AG09319 (cell line): ENCODE measurements around the gene MAST4.

Experiments used
- DNase-seq: peaks from one replicate; pipeline ENCODE4 v3.0.0-alpha.2; 2010; ENCODE audit warnings: low read depth; ENCODE audit errors: extremely low read depth
- TF ChIP-seq, protein P1 (sequence below): IDR thresholded peaks from 2 replicates; pipeline ENCODE4 v1.5.1; 2011; ENCODE audit warnings: low read depth, mild to moderate bottlenecking, inconsistent platforms, low read length, moderate library complexity

Gene MAST4

DNA sequence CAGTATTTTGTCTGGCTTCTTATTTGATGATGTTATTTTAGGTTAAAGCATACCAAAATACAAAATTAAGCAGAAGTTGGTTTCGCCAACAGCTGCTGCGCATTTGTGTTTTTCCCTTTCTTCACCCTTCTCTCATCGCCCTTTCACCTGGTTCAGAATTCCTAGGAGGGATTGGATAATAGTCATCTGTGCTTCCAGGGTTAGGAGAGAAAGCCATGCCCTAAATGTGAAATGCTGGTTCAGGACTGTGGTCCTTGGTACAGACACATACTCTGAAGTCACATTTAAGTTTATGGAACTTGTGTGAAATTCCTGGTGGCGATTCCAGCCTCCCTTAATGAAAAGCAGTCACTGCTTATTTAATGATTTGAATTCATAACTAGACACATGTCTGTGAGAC, 7.7 kb downstream of the MAST4 start:
- TF ChIP-seq, protein P1, sequence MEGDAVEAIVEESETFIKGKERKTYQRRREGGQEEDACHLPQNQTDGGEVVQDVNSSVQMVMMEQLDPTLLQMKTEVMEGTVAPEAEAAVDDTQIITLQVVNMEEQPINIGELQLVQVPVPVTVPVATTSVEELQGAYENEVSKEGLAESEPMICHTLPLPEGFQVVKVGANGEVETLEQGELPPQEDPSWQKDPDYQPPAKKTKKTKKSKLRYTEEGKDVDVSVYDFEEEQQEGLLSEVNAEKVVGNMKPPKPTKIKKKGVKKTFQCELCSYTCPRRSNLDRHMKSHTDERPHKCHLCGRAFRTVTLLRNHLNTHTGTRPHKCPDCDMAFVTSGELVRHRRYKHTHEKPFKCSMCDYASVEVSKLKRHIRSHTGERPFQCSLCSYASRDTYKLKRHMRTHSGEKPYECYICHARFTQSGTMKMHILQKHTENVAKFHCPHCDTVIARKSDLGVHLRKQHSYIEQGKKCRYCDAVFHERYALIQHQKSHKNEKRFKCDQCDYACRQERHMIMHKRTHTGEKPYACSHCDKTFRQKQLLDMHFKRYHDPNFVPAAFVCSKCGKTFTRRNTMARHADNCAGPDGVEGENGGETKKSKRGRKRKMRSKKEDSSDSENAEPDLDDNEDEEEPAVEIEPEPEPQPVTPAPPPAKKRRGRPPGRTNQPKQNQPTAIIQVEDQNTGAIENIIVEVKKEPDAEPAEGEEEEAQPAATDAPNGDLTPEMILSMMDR: no peak
- no peak for DNase-seq

DNA sequence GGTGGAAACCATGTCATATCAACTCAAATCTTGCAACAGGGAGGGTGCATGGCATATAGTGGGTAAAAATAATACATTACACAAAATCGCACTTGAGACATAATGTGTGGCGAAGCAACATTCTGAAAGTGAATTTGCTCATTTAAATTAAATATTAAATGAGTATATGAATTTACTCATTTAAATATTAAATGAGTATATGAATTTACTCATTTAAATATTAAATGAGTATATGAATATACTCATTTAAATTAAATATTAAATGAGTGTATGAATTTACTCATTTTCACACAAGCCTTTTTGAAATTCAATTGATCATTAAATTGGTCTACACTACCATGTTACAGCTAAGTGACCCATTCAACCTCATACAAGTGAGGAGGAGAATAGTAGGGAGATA, 10.5 kb downstream of the MAST4 start:
- no peak for DNase-seq
- TF ChIP-seq, protein P1: no peak

DNA sequence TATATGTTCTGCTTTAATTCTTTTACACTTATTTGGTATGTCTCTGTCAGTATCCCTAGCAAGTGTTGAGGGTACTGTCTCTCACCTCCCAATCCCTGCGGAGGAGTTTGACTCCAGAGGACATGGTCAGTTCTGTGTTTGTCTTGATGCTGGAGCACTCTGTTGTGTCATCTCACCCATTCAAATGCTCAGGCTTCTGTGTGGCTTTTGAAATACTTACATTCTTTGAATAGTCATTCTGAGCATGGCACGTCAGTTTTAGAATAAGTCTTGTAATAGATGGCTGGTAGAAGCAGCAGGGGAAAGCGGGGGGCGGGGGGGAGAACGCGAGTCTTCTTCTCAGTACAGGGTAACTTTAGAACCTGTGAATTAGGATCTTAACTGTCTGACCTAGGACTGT, 12.3 kb downstream of the MAST4 start:
- TF ChIP-seq, protein P1: no peak
- no peak for DNase-seq

DNA sequence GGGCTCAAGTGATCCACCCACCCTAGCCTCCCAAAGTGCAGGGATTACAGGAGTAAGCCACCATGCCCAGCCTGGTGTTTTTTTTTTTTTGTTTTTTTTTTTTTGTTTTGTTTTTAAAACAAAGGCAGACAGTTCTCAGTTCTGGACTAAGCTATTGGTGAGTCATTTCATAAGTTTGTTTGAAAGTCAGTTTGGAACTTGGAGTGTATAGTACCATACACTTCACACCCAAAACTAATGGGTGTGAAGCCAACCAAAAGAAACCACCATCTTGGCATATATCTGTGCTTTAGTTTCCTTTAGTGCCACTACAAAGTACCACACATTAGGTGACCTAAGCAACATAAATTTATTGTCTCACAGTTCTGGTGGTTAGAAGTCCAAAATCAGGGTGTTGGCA, 13.4 kb downstream of the MAST4 start:
- DNase-seq: no peak
- TF ChIP-seq, protein P1: no peak

DNA sequence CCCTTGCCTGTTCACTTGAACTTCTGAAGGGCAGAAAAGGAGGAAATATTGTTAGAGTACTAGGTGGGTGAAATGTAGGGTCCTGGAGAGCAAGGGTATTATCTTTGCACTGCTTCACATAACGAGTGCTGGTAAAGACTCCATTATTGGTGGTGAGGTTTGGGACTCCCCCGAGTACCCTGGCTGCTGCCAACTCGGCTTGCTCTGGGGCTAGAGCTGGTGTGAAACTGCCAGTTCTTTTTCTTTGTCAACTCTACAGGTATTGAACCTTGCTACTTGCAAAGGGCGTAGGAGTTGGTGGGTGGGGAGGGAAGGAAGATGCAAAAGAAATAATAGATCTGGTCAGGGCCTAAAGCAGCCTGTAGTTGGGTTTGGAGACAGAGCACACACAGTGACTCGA, 16.0 kb downstream of the MAST4 start:
- TF ChIP-seq, protein P1: no peak
- DNase-seq: no peak

DNA sequence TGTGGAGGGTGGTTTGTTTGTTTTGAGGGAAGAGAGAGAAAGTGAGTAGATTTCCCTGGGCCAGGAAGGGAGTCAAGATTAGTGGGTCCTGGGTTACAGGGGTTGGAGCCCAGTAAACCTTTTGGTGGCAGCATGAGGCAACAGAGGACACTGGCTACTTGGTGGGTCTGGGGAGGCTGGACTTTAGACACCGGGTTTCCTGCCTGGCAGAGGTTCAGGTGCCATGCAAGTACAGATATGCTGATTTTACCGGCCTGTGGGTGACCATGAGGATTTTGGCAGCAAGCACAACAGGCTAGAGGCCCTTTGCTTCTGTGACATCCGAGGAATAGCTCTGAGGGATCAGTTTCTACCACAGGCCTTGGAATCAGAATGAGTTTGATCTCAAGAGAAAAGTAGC, 18.9 kb downstream of the MAST4 start:
- TF ChIP-seq, protein P1: no peak
- DNase-seq: no peak

DNA sequence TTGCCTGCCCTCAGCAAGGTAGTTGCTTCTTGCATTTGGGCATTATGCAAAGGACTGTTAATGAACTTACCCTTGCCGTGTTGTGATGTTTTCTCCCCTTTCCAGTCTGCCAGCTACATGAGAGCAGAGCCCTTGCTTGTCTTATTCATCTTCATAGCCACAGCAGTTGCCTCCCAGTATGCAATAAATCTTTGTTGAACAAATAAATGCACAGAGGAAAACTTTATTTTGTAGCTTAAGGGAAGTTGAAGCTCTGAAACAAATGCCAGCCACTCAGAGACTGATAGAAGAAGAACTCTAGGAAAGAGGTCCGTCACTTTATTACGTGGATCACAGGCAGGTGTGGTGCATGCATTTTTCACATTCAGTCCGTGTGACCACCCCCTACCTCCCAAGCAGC, 19.7 kb downstream of the MAST4 start:
- TF ChIP-seq, protein P1: no peak

More for the DNA sequence above, 19.7 kb downstream of the MAST4 start:
- DNase-seq: no peak
